Measurements from ENCODE around the gene GPLD1.
"Not testable (repeated sequence)": the region's sequence is repeated elsewhere in the genome, so short reads cannot be mapped to it uniquely, and the experiment has no call there.

GPLD1 gene

GRCh38 chr6:24415753-24416152, 73.6 kb downstream of the GPLD1 start:
- Histone ChIP-seq H3K4me3 (ENCODE audit: low read depth in 1 of 2, low read length in 1 of 2) (no peak overlapping the region), H3K36me3 (peaks cover 80% of the 10 kb centered on the region), H3K27me3 (no peaks in the 10 kb centered on the region), H3K4me1 (ENCODE audit: control insufficient read depth in 1 of 2, insufficient read depth in 1 of 2, low read depth in 1 of 2, low read length in 1 of 2) (no peaks in the 10 kb centered on the region), H3K27ac (no peak overlapping the region), H3K9me3 (no peaks in the 10 kb centered on the region)
- TF ChIP-seq CTCF (IDR thresholded peaks at IDR 0.05) = no peak

GRCh38 chr6:24414531-24414930, 74.8 kb downstream of the GPLD1 start:
- H3K36me3 ChIP-seq = peaks cover 77% of the 10 kb centered on the region
- H3K4me3 ChIP-seq (ENCODE audit: low read depth in 1 of 2, low read length in 1 of 2) = not testable (repeated sequence)

GRCh38 chr6:24412294-24412693, 77.1 kb downstream of the GPLD1 start:
- Histone ChIP-seq H3K4me3 (ENCODE audit: low read depth in 1 of 2, low read length in 1 of 2) (no peak overlapping the region), H3K9me3 (no peaks in the 10 kb centered on the region), H3K27me3 (no peaks in the 10 kb centered on the region), H3K36me3 (peaks cover 73% of the 10 kb centered on the region), H3K27ac (no peak overlapping the region), H3K4me1 (ENCODE audit: control insufficient read depth in 1 of 2, insufficient read depth in 1 of 2, low read depth in 1 of 2, low read length in 1 of 2) (no peaks in the 10 kb centered on the region)
- TF ChIP-seq CTCF (IDR thresholded peaks at IDR 0.05) = no peak

More at GRCh38 chr6:24414531-24414930, 74.8 kb downstream of the GPLD1 start:
- H3K27ac ChIP-seq; H3K27me3 ChIP-seq; H3K4me1 ChIP-seq (ENCODE audit: control insufficient read depth in 1 of 2, insufficient read depth in 1 of 2, low read depth in 1 of 2, low read length in 1 of 2); H3K9me3 ChIP-seq: not testable (repeated sequence)

GRCh38 chr6:24410622-24411021, 78.8 kb downstream of the GPLD1 start:
- no peak for TF ChIP-seq CTCF (IDR thresholded peaks at IDR 0.05)

GRCh38 chr6:24408719-24409410, 80.5 kb downstream of the GPLD1 start:
- Histone ChIP-seq H3K27ac (no peak overlapping the region), H3K36me3 (peaks cover 45% of the 10 kb centered on the region), H3K9me3 (no peaks in the 10 kb centered on the region), H3K4me3 (ENCODE audit: low read depth in 1 of 2, low read length in 1 of 2) (no peak overlapping the region), H3K4me1 (ENCODE audit: control insufficient read depth in 1 of 2, insufficient read depth in 1 of 2, low read depth in 1 of 2, low read length in 1 of 2) (peaks cover 0 to 4% of the 10 kb centered on the region in 2 experiments), H3K27me3 (no peaks in the 10 kb centered on the region)
- no peak for TF ChIP-seq CTCF (IDR thresholded peaks at IDR 0.05)

More at GRCh38 chr6:24410622-24411021, 78.8 kb downstream of the GPLD1 start:
- H3K4me3 ChIP-seq (ENCODE audit: low read depth in 1 of 2, low read length in 1 of 2) = no peak overlapping the region
- H3K9me3 ChIP-seq = no peaks in the 10 kb centered on the region
- peaks cover 57% of the 10 kb centered on the region for H3K36me3 ChIP-seq
- H3K27me3 ChIP-seq = no peaks in the 10 kb centered on the region
- no peaks in the 10 kb centered on the region for H3K4me1 ChIP-seq (ENCODE audit: control insufficient read depth in 1 of 2, insufficient read depth in 1 of 2, low read depth in 1 of 2, low read length in 1 of 2)
- no peak overlapping the region for H3K27ac ChIP-seq

GRCh38 chr6:24405262-24405661, 84.1 kb downstream of the GPLD1 start:
- H3K27ac ChIP-seq = no peak overlapping the region
- H3K9me3 ChIP-seq = no peaks in the 10 kb centered on the region
- peaks cover 19% of the 10 kb centered on the region for H3K27me3 ChIP-seq
- TF ChIP-seq CTCF (IDR thresholded peaks at IDR 0.05) = no peak
- peaks cover 9 to 16% of the 10 kb centered on the region in 2 experiments for H3K4me1 ChIP-seq (ENCODE audit: control insufficient read depth in 1 of 2, insufficient read depth in 1 of 2, low read depth in 1 of 2, low read length in 1 of 2)
- peaks cover 25% of the 10 kb centered on the region for H3K36me3 ChIP-seq
- no peak overlapping the region for H3K4me3 ChIP-seq (ENCODE audit: low read depth in 1 of 2, low read length in 1 of 2)
